H54 (cell line): ENCODE measurements around the gene MAST4.
"Not testable (repeated sequence)": the region's sequence is repeated elsewhere in the genome, so short reads cannot be mapped to it uniquely, and the experiment has no call there.

ENCODE experiments used
- DNase-seq: peaks from one replicate; pipeline ENCODE4 v3.0.0; 2011; ENCODE audit warnings: low spot score, mixed read lengths; ENCODE audit not compliant: insufficient read length
- FAIRE-seq: peaks from 3 replicates; lab custom pipeline; 2011; peaks lifted over from hg19 to GRCh38; lab: Jason Lieb, UNC
- POLR2A ChIP-seq: IDR thresholded peaks from 2 replicates; pipeline ENCODE4 v1.6.1; 2011; ENCODE audit warnings: low read depth, mild to moderate bottlenecking, low read length

The MAST4 gene

DNA sequence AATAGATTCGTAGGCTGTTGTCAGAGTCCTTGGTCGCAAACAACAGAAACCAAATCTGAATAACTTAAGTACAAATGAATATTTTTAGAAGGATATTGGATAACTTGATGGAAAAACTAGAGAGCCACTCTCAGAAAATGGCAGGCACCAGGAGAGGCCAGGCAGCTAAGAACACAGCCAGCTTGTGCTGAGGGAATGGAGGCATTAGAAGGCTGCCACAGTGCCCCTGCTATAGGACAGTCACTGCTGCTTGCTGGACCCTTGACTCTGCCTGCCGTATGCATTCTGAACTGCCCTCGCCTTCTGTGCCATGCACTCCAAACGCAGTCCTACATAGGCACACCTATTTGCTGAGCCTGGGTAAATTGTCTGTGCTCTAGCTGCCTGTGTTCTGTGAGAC is 78.6 kb downstream of the MAST4 start:
- no peak for FAIRE-seq
- no peak for TF ChIP-seq POLR2A

DNA sequence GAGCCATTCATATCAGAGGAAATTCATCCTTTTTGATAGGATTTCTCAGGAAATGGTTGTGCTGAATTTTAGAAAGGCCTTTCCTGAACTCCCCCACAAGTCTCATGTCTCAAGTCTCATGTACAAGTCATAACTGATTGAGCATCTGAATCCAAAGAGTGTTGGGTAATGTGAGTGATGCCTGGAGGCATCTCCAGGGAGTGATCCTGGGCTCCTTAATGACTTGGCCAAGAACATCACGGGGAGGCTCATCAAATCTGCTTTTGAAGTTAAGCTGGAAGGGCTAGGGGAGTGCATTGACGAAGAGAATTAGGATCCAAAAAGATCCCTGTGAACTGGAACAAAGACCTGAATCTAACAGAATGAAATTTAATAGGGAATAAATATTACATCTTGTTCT is 79.2 kb downstream of the MAST4 start:
- FAIRE-seq, result no peak
- DNase-seq, result no peak
- TF ChIP-seq POLR2A, result no peak

More for the DNA sequence above, 78.6 kb downstream of the MAST4 start:
- DNase-seq, result no peak

DNA sequence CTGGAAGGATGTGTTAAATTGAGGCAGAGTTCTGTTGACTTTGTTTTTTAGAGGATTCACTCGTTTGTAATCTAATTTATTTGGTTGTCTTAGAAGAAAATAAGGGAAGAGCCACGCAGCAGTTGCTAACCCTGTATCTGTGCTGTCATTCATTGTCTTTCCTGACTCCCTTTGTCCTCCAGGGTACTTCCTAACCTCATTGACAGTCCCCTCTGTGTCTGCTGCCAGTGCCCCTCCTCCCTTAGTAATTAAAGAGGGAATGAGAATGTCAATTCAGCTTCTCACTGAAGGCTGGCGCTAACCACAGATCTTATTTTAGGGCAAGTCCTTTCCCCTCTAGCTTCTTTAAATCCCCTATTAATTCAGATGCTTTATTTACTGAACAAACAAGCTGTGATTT is 84.0 kb downstream of the MAST4 start:
- no peak for DNase-seq
- no peak for TF ChIP-seq POLR2A
- FAIRE-seq, result no peak

DNA sequence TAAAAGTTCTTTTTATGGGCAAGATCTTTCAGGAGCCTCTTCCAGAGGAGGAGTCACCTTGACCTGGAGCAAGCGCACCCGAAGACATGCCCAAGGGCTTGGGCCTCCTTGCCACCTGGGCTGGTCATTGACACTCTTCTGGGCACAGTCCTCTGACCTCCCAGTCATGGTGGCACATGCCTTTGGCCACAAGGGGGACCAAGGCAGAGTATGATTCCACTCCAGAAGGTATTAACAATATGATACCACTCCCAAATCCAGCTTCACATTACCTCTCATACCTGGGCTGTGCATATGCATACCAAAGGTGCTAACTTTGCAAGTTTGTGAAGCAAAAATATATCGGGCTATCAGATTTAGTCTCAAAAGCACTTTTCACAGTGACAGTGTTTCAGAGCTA is 84.6 kb downstream of the MAST4 start:
- TF ChIP-seq POLR2A, result no peak
- no peak for FAIRE-seq
- no peak for DNase-seq

DNA sequence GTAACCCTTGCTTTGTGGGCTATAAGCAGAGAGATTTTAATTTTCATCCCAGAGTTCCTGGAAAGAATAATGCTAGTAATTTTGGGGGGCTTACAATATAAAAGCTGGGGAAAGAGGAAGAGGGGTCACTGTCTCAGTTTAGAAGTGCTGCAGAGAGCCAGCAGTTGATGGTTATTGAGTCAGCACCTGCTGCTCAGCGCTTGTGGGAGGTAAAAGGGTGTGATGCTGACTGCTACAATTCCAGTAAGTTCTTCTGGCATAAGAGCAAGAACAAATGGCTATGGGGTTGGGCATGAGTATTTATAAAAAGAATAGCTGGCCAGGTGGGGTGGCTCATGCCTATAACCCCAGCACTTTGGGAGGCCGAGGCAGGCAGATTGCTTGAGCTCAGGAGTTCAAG is 88.5 kb downstream of the MAST4 start:
- FAIRE-seq, result no peak
- no peak for TF ChIP-seq POLR2A
- no peak for DNase-seq

DNA sequence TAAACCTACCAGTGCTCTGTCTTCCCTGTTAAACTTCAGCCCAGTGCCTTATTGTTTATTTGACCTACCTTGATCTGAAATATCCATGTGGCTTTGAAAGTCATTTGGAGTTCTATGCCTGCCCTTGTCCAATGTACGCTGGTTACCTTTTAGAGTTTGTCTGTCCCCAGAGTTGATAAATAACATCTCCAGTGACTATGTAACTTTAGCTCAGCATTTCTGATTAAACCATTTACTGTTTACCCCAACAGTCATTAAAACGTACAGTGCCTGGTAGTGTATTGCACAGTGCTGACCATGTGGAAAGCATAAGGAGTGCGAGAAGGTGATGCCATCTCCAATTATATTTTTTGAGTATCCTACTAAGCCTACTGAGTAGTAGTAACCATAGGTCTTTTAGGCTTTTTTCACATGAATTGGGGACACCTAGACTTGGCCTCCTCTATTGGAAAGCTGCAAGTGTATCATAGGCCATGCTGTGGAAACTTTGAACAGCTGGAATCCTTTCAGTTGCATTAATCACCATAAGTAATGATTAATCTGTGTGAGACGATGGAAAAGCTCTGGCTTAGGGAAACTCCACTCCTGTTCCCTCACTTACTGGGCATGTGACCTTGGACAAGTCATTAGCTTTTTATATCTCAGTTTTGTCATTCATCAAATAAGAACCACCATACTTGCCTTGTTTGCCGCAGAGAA is 93.5 kb downstream of the MAST4 start:
- FAIRE-seq, result no peak
- DNase-seq, result no peak
- TF ChIP-seq POLR2A, result no peak

DNA sequence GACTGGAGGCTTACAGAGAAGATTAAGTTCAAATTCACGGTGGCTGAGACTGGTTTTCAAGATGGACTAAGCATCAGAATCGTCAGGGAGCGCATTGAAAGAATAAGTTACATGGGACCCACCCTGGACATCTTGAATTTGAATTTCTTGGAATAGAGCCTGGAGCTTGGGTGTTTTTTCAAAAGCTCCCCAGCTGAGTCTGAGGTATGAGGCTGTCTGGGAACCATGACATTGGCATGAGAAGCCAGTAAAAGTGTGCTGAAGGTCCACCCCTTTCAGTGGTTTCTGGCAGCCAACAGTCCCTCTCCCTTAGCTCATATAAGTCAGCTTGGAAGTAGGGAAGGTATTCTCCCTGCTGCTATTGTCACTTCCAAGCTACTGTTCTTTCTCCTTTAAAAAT is 97.8 kb downstream of the MAST4 start:
- no peak for TF ChIP-seq POLR2A
- FAIRE-seq, result no peak
- no peak for DNase-seq

DNA sequence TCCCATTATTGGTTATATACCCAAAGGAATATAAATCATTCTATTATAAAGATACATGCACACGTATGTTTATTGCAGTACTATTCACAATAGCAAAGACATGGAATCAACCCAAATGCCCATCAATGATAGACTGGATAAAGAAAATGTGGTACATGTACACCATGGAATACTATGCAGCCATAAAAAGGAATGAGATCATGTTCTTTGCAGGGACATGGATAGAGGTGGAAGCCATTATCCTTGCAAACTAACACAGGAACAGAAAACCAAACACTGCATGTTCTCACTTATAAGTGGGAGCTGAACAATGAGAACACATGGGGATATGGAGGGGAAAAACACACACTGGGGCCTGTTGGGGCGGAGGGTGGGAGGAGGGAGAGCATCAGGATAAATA is 99.6 kb downstream of the MAST4 start:
- FAIRE-seq, DNase-seq: not testable (repeated sequence)

DNA sequence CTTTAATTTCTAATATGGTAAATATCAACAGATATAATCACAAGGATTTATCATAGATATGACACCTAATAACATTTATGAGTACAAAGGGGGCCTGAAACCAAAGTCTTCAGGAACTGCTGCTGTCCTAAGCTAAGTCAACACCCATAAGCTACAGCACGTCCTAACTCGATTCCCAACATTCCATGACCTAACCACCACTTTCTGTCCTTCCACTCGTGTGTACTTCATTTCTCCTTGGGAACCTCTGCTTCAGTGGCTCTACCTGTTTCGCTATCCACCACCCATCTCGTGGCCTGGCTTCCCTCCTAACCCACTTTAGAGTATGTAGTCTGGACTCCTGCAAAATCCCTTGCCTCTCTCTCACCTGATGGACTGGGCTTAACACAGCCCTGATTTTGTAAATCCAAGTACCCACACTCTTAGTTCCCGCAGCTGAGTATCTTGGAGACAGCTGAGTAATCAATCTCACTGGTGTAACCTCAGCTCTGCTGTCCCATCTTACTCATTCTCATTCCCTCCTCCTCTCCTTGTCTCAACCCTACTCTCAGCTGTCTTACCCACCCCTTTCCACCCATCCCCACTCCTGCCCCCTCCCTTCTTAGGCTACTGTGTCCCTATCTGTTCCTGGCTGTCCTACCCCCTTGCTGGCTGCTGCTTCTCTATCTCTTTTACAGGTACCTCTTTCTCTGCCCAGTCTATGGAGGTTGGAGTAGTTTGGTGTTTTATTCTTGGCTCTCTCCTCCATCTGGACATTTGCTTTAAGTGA is 101.8 kb downstream of the MAST4 start:
- no peak for FAIRE-seq
- TF ChIP-seq POLR2A, result no peak
- no peak for DNase-seq

DNA sequence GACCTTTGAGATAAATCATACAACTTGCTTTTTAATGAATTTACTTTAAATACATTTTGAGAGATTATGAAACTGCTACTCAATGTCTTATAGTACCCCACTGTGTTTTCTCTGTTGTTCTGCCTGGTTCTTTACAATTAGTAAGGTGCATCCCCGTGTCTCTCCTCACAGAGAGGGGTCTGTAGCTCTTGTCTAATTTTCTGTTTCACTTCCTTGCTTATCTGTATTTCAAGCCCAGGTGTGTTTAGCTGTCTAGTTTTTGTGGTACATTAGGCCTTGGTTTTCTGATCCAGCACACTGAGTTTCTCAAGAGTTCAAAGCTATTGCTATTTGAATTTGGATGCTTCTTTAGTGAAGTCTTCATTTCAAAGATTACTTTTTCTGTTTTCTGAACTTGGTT is 105.1 kb downstream of the MAST4 start:
- no peak for TF ChIP-seq POLR2A
- no peak for FAIRE-seq
- no peak for DNase-seq

DNA sequence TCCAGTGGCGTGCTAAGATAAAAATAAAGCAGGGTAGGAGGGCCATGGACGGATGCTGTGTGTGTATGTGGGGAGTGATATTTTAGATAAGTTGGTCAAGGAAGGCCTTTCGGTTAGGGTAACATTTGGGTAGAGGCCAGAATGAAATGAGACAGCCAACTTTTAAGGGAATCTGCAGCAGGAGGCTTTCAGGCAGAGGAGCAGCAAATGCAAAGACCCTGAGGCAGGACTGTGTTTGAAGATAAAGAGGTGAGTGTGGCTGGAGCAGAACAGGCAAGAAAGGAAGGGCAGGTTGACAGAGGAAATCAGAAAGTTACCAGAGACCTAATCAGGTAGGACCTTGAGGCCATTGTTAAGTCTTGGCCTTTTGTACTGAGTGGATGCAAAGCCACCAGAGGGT is 106.2 kb downstream of the MAST4 start:
- FAIRE-seq, result no peak
- no peak for DNase-seq

DNA sequence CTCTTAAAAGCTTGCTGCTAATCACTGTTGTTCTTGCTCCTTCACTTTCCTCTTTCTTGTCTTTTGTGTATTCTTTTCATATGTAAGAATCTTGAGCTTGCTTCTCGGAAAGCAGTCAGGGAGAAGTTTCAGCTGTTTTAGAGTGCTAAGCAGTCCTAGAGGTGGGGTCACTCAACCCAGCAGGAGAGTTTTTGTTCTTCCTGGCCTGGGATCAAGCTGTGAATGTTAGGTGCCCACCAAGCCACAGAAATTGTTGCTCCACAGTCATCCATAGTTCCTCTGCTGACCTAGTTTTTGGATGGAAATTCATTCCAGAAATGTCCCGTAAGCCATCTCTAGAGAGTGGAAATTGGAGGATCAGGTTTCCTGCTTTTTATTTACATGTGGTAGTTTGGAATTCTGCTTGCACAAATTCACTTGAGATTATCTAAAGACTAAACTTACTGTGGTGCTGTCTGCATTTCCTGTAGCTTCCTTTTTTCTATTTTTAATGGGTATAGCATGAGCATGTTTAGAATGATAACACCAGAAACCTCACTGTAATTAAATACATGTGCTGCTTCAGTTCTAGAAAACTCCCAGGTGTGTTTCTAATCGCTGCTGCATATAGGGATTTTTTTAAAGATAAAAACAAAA is 108.7 kb downstream of the MAST4 start:
- no peak for FAIRE-seq
- no peak for TF ChIP-seq POLR2A
- DNase-seq, result no peak

More for the DNA sequence above, 106.2 kb downstream of the MAST4 start:
- TF ChIP-seq POLR2A, result no peak

DNA sequence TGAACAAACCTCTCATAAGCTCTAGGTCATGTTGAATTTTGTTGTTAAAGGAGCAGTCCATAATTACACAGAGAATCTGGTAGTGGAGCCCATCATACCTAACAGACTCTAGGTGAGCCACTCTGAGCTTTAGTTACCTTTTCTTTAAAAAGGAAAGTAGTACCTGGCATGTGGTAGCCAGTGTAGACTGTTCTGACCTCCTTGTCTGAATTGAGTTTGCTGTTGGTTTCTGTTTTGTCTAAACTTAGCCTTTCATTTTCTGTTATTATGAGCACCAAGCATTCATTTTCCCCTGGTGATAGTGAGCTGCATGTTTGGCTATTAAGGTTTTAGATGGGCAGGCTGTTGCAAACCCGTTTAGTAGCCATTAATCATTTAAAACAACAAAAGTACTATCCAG is 112.2 kb downstream of the MAST4 start:
- DNase-seq, result no peak
- FAIRE-seq, result no peak
- TF ChIP-seq POLR2A, result no peak

DNA sequence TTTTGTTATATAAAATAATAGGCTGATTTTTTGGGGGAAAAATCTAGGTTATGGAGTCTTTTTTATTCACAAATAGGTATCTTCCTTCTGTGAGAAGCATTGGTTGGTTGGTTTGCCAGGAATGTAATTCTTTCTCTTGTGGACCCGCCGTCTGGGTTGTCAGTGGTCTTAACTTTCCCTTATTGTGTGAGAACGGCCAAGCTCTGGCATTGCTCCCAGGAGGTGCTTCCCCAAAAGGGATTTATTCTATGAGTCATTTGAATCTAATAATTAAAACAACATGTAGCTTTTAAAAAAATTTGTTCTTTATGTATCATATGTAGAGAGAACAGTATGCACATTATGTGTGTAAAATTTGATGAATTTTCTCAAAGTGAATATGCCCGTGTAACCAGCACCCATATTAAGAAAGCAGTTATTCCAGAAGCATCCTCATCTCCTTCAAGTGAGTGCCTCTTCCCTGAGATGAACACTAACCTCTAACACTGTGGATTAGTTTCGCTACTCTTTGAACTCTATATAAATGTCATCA is 114.4 kb downstream of the MAST4 start:
- FAIRE-seq, result no peak
- TF ChIP-seq POLR2A, result no peak
- DNase-seq, result no peak
